ENCODE data around the gene ZCCHC18.
"Not testable (repeated sequence)": the region's sequence is repeated elsewhere in the genome, so short reads cannot be mapped to it uniquely, and the experiment has no call there.

The ZCCHC18 gene

GRCh38 chrX:104112326-104112951 is at the start of gene ZCCHC18:
Gene ZCCHC18, plus strand, starts transcription at chrX:104112523. Its CDS starts 1,589 bp downstream, at chrX:104114112.
- H3K4me3 ChIP-seq (ENCODE audit: low read length) = peak within 1 kb of the TSS; percentile 62
- no peak for TF ChIP-seq ZNF274 (IDR thresholded peaks at IDR 0.05; ENCODE audit: low read depth, low read length)

GRCh38 chrX:104062636-104063035 is 49.7 kb upstream of the ZCCHC18 start:
- not testable (repeated sequence) for H3K4me3 ChIP-seq (ENCODE audit: low read length)

GRCh38 chrX:104075778-104076445 is 36.4 kb upstream of the ZCCHC18 start, which contains the start of gene TMSB15C:
Gene TMSB15C, minus strand, starts transcription at chrX:104076236.
- H3K4me3 ChIP-seq (ENCODE audit: low read length) = not testable (repeated sequence)

GRCh38 chrX:104077854-104078253 is 34.5 kb upstream of the ZCCHC18 start:
- not testable (repeated sequence) for H3K4me3 ChIP-seq (ENCODE audit: low read length)

GRCh38 chrX:104084063-104084462 is 28.3 kb upstream of the ZCCHC18 start:
- no peak for TF ChIP-seq ZNF274 (IDR thresholded peaks at IDR 0.05; ENCODE audit: low read depth, low read length)
- H3K4me3 ChIP-seq (ENCODE audit: low read length) = no peak overlapping the region

- TF ChIP-seq ZNF274 (IDR thresholded peaks at IDR 0.05; ENCODE audit: low read depth, low read length) = no peak
- no peak overlapping the region for H3K4me3 ChIP-seq (ENCODE audit: low read length)
Observed at GRCh38 chrX:104084534-104085277, 27.6 kb upstream of the ZCCHC18 start.

- H3K4me3 ChIP-seq (ENCODE audit: low read length) = no peak overlapping the region
- no peak for TF ChIP-seq ZNF274 (IDR thresholded peaks at IDR 0.05; ENCODE audit: low read depth, low read length)
Observed at GRCh38 chrX:104085477-104085876, 26.8 kb upstream of the ZCCHC18 start.

- no peak overlapping the region for H3K4me3 ChIP-seq (ENCODE audit: low read length)
- TF ChIP-seq ZNF274 (IDR thresholded peaks at IDR 0.05; ENCODE audit: low read depth, low read length) = no peak
Observed at GRCh38 chrX:104085919-104086318, 26.4 kb upstream of the ZCCHC18 start.

GRCh38 chrX:104098151-104098808 is 14.0 kb upstream of the ZCCHC18 start:
- no peak overlapping the region for H3K4me3 ChIP-seq (ENCODE audit: low read length)
- no peak for TF ChIP-seq ZNF274 (IDR thresholded peaks at IDR 0.05; ENCODE audit: low read depth, low read length)

GRCh38 chrX:104098919-104099318 is 13.4 kb upstream of the ZCCHC18 start:
- TF ChIP-seq ZNF274 (IDR thresholded peaks at IDR 0.05; ENCODE audit: low read depth, low read length) = no peak
- H3K4me3 ChIP-seq (ENCODE audit: low read length) = no peak overlapping the region

GRCh38 chrX:104104676-104105075 is 7.6 kb upstream of the ZCCHC18 start:
- H3K4me3 ChIP-seq (ENCODE audit: low read length) = no peak overlapping the region
- no peak for TF ChIP-seq ZNF274 (IDR thresholded peaks at IDR 0.05; ENCODE audit: low read depth, low read length)

- no peak for TF ChIP-seq ZNF274 (IDR thresholded peaks at IDR 0.05; ENCODE audit: low read depth, low read length)
- no peak overlapping the region for H3K4me3 ChIP-seq (ENCODE audit: low read length)
Observed at GRCh38 chrX:104105330-104106262, 6.7 kb upstream of the ZCCHC18 start.

GRCh38 chrX:104108955-104109354 is 3.4 kb upstream of the ZCCHC18 start:
- no peak for TF ChIP-seq ZNF274 (IDR thresholded peaks at IDR 0.05; ENCODE audit: low read depth, low read length)

GRCh38 chrX:104110491-104111240 is 1.7 kb upstream of the ZCCHC18 start:
- H3K4me3 ChIP-seq (ENCODE audit: low read length) = not testable (repeated sequence)

More at GRCh38 chrX:104108955-104109354, 3.4 kb upstream of the ZCCHC18 start:
- H3K4me3 ChIP-seq (ENCODE audit: low read length) = no peak overlapping the region

All from GM08714 (cell line).